ENCODE results near the gene ATP11B. TPM values are rescaled to one million over a fixed set of nuclear protein-coding genes. Genes with fewer than 3 reads are reported as not detected.
A peak's percentile ranks its signal among the peaks of the same experiment; 100 is the strongest.

The ATP11B gene
- total and polyA plus RNA-seq, 9 of the 15 experiments (the other 6 are each of a cell fraction or from before 2014, with no cell fraction given): 11.9 to 68.7 (median 41.8) TPM

DNA sequence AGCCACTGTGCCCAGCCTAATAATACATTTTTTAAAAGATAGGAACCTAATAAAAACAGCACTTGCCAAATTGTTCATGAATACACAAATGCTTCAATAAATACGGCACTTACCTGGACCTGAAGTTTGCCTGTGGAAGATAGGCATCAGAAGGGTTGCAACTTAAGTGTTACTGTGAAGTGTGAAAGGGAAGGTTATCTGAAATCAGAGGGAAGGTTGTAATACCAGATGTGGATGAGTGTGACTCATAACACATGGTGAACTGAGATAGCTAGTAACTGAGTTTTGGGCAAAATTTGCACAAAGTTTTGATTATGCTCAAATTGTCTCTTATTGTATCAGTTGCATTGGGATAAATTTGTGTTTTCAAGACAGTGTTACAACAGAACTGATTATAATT is 68.0 kb downstream of the ATP11B start (continued):
- TF ChIP-seq HMBOX1 (IDR thresholded peaks at IDR 0.05) (peak; percentile 83), CTBP1 (IDR thresholded peaks at IDR 0.05; ENCODE audit: borderline replicate concordance) (peak; percentile 56; the same call in 1 of the 2 replicates), FOSL1 (tag; conservative IDR thresholded peaks at IDR 0.05) (peak; percentile 94), ZNF76 (CRISPR knock-in tag; IDR thresholded peaks at IDR 0.05; ENCODE audit: borderline replicate concordance) (no peak), LCOR (CRISPR knock-in tag; IDR thresholded peaks at IDR 0.05) (peak; percentile 54; the same call in 1 of the 2 replicates), DPF2 (IDR thresholded peaks at IDR 0.05) (peak; percentile 94), CBFA2T2 (conservative IDR thresholded peaks at IDR 0.05) (peak; percentile 81), SMARCA4 (IDR thresholded peaks at IDR 0.05) (peak; percentile 89), BMI1 (IDR thresholded peaks at IDR 0.05; ENCODE audit: low read length) (no peak), GATA2 (CRISPR knock-in tag; IDR thresholded peaks at IDR 0.05) (peak; percentile 72; the same call in 1 of the 2 replicates), EHMT2 (IDR thresholded peaks at IDR 0.05) (no peak), SMARCC2 (IDR thresholded peaks at IDR 0.05; ENCODE audit: low read depth) (peak; percentile 74), KDM2B (CRISPR knock-in tag; IDR thresholded peaks at IDR 0.05) (no peak)
